IPS-18c (cell line): ENCODE data around the gene ZNF774.
A peak's percentile ranks its signal among the peaks of the same experiment; 100 is the strongest.

Source experiments
- H3K4me3 ChIP-seq: 2 replicates; pipeline ENCODE4 v1.7.0; 2013; ENCODE audit warnings: low read depth, mild to moderate bottlenecking, low read length, moderate library complexity; ENCODE audit not compliant: insufficient read depth
- H3K9me3 ChIP-seq: one replicate; pipeline ENCODE4 v1.6.1; 2013; ENCODE audit warnings: mild to moderate bottlenecking, low read length, moderate library complexity; ENCODE audit not compliant: control insufficient read depth, insufficient read depth

ZNF774 gene

DNA sequence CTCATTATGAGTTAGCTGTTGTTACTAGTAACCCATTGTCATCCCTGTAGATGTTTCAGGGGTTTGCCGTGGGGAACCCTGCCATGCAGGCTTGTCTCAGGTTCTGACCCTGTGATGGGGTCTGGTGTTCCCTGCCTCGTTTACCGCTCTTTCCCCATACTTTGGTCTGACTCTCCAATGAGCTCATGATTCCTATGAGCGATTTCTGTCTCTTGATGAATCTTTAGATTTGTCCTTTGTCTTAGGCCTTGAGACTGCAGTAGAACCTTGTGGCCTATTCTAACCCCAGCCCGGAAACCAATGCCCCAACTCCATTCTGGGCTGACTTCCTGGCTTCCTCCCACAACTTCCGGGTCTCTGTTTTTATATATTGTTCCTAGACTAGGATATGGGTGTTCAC, 24.7 kb downstream of the ZNF774 start:
- peaks cover 13% of the 10 kb centered on the region for H3K9me3 ChIP-seq

DNA sequence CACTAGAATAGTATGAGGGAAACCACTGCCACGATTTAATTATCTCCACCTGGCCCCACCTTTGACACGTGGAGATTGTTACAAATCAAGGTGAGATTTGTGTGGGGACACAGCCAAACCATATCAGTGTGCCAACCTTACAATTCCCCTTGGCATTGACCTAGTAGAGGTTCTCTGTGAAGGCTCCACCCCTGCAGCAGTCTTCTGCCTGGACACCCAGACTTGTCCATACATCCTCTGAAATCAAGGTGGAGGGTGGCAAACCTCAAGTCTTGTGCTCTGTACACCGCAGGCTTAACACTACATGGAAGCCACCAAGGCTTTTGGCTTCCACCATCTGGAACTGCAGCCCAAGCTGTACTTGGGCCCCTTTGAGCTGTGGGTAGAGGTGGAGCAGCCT, 27.2 kb downstream of the ZNF774 start:
- H3K9me3 ChIP-seq = peaks cover 13% of the 10 kb centered on the region
- no peak overlapping the region for H3K4me3 ChIP-seq

More for the DNA sequence above, 24.7 kb downstream of the ZNF774 start:
- no peak overlapping the region for H3K4me3 ChIP-seq

DNA sequence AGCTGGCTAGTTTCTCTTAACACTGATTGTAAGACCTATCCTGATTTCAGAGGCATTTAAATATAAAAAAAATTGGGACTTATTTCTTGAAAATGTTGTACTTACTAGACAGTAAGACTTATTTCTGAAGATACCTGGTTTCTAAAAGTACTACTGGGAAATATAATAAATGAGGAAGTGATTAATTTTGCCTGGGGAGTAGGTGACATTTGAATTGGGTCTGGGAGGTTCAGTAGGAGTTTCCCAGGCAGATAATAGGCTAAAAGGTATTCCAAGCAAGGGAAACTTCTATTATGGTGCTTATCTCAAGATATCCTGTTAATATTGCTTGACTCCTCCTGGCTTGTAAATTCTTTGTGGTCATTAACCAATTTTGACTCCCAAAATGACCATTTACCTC, 29.4 kb downstream of the ZNF774 start:
- peaks cover 8% of the 10 kb centered on the region for H3K9me3 ChIP-seq
- no peak overlapping the region for H3K4me3 ChIP-seq

DNA sequence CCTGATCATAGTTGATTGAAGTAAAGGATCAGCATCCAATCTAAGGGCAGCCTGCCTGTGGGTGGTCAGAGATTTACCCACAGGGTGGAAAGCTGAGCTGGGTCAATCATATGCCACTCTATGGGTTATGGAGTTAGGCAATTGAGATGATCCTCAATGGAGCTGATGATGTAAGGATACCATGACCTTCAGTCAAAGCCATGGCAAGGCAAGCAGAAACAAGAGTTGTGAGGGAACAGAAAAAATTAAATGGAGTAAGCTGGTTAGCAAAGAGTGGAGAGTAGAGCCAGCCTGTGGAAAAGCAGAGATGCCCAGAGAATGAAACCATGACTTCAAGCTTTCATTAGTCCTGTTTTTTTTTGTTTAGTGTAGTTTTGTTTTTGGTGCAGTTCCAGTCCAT, 30.2 kb downstream of the ZNF774 start:
- H3K4me3 ChIP-seq = no peak overlapping the region

DNA sequence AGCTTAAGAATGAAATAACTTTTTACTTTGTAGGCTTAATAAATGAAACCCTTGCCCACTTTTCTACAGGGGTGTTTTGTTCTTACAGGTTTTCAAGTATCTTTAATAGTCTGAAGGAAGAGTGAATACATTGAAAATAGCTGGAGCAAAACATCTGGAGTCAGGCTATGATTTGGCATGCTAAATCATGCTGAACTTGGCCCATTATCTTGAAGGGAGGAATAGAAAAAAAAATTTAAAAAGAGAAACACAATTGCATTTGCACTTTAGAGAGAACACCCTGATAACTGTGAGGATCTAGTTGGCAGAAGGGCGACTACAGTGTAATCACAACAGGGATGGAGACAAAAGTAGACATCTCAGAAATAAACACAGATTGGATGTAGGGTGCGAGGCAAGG, 34.1 kb downstream of the ZNF774 start:
- Histone ChIP-seq H3K9me3 (no peaks in the 10 kb centered on the region), H3K4me3 (no peak overlapping the region)

More for the DNA sequence above, 30.2 kb downstream of the ZNF774 start:
- H3K9me3 ChIP-seq = peaks cover 8% of the 10 kb centered on the region

DNA sequence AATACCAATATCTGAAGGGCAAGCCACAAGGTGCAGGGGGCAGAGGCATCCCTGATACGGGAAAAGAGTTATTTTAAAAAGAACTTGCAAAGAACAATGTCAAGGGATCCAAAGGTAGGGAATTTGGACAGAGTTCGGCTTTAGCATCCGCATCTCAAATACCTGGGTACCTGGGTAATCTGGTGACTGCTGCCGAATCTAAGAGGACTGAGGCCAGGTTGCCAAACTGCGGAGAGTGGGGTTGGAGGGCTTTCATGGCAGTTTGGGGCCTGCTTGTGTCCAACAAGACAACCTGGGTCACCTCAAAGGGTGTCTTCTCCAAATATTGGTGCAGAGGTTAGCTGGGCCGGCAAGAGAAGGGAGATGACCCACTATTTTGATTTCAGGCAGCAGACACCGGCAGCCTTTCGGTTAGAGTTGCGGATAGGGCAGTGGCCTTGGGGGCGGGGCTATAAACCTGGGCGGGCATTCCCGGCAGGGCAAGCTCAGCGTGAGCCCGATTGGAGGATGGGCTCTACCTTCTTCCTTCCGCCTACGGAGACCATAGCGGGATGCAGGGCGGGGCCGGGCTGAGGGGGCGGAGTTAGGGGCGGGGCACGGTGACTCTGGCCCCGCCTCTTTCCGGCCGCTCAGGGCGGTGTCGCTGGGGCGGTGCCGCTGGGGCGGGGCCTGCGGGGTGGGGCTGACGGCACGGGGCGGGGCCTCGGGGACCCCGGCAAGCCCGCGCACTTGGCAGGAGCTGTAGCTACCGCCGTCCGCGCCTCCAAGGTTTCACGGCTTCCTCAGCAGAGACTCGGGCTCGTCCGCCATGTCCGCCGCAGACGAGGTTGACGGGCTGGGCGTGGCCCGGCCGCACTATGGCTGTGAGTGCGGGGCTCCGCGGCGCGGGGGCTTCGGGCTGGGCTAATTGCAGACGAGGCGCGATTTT, 35.7 kb downstream of the ZNF774 start, which contains the start of gene IQGAP1:
IQGAP1 (plus strand) TSS at position 709 of the 928 bp plus-strand sequence; CDS start at position 809, 100 bp downstream.
- H3K4me3 ChIP-seq = peak within 1 kb of the TSS; percentile 84

DNA sequence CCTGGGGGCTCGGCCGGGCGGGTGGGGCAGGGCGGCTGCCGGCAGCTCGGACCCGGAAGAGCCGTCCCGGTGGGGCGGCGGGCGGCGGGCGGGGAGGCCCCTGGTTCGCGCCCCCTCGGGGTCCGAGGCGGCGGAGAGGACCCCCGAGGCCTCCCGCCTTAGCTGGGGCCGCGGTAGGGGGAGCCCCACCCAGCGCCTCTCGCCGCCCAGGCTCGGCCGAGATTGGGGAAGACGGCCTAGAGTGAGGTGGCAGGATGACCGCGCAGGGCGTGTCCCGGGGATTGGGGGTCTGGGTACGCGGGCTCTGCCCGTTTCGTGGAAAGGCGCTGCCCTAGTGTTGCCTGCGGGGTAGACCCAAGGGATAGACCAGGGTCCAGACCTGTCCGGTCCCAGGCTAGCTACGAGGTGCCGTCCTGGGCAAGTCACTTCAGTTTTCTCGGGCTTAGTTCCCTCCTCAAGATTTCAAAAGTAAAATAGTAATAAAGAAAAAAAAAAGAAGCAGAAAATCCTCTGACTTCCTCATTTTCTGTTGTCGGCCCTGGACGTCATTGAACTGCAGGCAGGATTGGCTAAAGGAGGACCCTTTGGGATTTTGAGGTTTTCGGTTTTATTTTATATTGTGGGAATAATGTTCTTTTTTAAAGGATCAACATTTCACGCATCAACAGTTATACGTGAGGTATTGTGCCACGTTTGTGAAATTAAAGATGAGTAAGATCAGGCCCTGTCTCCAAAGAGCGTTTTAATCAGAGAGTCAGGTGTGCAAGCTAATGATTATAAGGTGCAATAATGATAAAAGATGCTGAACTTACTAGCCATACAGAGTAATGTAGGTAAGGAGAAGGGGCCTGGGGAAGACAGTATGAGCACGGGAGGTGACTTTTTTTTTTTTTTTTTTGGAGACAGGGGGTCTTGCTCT, 36.6 kb downstream of the ZNF774 start:
- H3K4me3 ChIP-seq = peak overlapping the region; percentile 84

More for the DNA sequence above, 35.7 kb downstream of the ZNF774 start, which contains the start of gene IQGAP1:
- H3K9me3 ChIP-seq = no peaks in the 10 kb centered on the region

DNA sequence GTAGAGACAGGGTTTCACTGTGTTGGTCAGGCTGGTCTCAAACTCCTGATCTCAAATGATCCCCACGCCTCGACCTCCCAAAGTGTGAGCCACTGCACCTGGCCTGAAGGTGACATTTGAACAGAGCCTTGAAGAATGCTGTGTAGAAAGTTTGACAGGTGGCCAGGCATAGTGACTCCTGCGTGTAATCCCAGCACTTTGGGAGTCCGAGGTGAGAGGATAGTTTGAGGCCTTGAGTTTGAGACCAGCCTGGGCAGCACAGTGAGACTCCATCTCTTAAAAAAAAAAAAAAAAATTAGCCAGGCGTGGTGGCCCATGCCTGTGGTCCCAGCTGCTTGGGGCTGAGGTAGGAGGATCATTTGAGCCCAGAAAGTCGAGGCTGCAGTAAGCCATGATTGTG, 37.4 kb downstream of the ZNF774 start:
- peak overlapping the region; percentile 84; the same call in 1 of the 2 replicates for H3K4me3 ChIP-seq
- no peaks in the 10 kb centered on the region for H3K9me3 ChIP-seq

More for the DNA sequence above, 36.6 kb downstream of the ZNF774 start:
- H3K9me3 ChIP-seq = no peaks in the 10 kb centered on the region

DNA sequence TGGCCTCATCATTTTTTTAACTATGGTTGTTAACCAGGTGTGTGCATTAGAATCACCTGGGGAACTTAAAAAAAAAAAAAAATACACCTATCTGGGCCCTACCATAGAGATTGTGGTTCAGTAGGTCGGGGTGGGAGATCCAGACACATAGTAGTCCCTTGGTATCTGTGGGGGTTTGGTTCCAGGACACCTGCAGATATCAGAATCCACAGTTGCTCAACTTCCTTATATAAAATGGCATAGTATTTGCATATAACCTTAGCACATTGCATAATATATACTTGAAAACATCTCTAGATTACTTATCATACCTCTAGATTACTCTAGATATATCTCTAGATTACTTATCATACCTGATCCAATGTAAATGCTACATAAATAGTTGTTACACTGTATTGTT, 41.0 kb downstream of the ZNF774 start:
- no peaks in the 10 kb centered on the region for H3K9me3 ChIP-seq
- no peak overlapping the region for H3K4me3 ChIP-seq

DNA sequence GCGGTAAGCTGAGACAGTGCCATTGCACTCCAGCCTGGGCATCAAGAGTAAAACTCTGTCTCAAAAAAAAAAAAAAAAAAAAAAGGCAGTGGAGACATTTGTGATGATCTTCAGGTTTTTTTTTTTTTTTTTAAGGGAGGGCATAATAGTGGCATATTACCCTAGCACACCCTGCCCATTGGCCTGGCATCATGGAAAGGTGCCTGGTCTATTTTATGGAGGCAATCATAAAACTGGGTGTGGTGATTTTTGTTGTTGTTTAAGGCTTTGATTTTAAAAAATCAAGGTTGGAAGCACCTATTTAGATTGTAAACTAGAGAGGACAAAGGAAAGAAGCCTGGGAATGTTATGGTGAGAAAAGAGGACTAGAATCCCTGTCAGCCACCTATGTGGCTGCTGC, 42.0 kb downstream of the ZNF774 start:
- no peaks in the 10 kb centered on the region for H3K9me3 ChIP-seq
- H3K4me3 ChIP-seq = no peak overlapping the region

DNA sequence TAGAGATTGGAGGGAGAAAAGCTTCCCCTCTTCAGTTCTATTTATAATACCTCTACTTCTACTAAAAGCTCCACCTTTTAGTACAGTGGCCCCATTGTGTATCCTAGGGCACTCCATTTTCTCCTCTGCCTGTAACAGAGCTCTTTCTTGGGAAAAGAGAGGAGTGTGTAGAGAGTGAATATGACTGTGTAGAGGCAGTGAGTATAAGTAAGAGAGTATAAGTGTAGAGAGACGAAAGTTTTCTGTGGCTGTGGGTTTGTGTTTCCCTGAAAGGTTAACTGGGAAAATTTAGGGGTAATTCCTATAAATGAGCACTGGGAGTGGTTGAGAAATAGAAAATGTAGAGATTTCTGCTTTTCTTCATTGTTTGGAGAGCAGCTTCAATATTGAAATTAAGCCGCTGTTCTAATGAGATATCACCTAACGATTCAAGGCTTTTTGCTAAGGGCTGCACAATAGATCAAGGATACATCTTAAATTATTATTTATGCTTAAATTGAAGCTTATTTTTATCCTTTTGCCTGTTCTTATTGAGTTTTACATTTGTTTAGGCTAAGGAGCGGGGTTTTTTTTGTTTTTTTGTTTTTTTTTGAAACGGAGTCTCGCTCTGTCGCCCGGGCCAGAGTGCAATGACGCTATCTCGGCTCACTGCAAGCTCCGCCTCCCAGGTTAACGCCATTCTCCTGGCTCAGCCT, 42.8 kb downstream of the ZNF774 start:
- Histone ChIP-seq H3K9me3 (no peaks in the 10 kb centered on the region), H3K4me3 (no peak overlapping the region)

DNA sequence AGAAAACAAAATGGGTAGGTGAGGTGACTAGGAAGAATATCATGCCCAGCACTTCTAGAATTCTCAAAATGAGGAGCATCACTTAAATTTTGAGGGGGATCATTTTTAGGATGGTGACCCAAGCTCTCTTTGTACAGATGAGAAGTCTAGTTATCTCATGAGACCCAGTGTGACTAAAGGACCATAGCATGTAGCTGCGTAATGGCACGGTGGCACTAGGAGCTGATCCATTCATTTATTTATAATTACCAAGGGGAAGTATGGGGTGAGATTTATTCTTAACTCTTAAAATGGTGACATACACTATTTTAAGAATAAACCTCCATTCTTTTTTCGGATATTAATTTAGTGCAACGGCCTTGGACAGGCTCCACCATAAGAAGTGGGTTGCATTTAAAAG, 44.2 kb downstream of the ZNF774 start:
- no peaks in the 10 kb centered on the region for H3K9me3 ChIP-seq
- no peak overlapping the region for H3K4me3 ChIP-seq

DNA sequence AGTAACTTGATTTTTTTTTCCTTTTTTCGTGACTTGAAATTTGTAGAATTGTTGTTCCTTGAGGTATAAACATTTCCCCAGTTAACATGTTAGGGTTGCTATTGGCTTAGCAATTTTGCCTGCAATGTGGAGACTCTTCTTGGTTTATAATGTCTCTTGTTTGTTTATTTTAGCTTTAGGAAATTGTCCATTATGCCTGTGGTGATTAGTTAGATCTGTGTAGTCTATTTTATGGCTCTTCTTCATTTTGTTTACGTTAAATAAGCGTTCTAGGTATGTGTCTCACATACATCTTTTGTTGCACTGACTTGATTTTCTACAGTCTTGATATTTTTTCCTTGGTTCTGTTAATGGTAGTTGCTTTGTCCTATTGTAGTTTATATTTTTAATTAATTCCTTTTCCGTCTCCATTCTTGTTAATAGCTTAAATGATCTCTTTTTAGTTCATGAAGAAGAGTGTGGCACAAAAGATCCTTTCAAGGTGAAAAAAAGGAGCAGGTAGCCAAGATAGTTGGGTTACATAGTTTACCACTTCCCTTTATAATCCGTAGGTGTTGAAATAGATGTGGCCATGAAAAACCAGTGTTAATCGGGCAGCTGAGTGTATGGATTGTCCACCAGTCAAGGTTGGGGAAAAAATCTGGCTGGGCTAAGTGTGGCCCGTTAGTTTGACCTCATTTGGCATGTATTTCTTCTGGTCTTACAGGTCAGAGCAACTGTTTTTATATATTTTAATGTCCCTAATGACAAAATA, 48.1 kb downstream of the ZNF774 start:
- Histone ChIP-seq H3K4me3 (no peak overlapping the region), H3K9me3 (no peaks in the 10 kb centered on the region)

DNA sequence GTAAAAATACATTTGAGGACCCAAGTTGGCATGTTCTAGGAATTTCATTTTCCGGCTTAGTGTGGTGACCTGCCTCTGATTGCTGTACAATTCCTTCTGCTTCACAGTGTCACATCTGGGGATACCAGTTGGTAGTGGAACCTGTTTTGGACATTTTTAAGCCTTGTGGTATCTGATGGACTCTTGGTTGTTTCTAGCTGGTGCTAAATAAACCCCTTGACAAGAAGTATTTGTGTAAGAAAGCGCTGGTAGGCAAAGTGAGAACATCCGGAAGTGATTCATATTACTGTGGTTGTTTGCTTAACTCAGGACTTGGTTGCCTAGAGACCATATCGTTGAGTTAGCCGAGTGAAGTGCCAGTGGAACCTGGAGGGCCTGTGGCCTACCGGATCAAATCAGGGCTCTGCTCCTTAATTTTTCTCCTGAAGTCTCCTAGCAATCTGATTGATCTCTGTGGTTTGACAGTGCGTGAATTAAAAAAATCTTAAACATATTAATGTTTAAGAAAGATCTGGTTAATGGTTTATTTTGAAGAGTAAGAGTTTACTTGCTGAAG, 48.8 kb downstream of the ZNF774 start:
- Histone ChIP-seq H3K4me3 (no peak overlapping the region), H3K9me3 (no peaks in the 10 kb centered on the region)

DNA sequence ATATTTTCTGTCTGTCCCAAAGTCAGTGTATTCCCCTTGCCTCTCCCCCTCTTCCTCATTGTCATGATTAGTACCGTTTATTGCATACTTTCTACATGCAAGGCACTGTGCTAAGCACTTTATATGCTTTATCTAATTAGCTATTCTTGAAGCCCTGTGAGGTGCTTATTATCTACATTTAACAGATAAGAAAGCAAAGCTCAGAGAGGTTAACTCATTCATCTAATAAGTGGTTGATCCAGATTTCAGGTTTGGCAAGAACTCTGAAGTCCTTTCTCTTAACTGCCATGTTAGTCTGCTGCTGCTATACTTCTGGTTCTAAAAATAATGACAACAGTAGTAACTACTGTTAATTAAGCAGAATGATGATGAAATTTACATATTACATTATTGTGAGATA, 49.4 kb downstream of the ZNF774 start:
- no peak overlapping the region for H3K4me3 ChIP-seq
- H3K9me3 ChIP-seq = no peaks in the 10 kb centered on the region

DNA sequence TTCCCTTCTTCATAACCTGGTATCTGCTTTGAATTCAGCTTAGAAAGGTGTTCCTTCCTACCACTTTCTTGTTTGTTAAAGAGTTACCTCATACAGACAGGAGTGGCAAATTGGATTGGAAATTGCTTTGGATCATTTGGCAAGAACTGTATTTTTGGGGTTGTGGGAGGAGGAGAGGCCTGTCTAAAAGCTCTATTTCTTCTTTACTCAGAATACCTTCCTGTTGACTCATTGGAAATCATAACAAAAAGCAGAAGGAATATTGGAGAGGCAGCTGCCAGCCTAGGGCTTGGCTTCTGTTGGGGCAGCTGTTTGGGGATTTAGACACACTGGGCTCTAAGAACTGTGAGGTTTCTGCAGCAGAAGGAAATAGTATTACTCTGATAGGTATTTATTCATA, 50.1 kb downstream of the ZNF774 start:
- no peak overlapping the region for H3K4me3 ChIP-seq
- H3K9me3 ChIP-seq = no peaks in the 10 kb centered on the region
